ENCODE measurements around the gene ERFL.
"Not testable (repeated sequence)": the region's sequence is repeated elsewhere in the genome, so short reads cannot be mapped to it uniquely, and the experiment has no call there.

The ERFL gene

DNA sequence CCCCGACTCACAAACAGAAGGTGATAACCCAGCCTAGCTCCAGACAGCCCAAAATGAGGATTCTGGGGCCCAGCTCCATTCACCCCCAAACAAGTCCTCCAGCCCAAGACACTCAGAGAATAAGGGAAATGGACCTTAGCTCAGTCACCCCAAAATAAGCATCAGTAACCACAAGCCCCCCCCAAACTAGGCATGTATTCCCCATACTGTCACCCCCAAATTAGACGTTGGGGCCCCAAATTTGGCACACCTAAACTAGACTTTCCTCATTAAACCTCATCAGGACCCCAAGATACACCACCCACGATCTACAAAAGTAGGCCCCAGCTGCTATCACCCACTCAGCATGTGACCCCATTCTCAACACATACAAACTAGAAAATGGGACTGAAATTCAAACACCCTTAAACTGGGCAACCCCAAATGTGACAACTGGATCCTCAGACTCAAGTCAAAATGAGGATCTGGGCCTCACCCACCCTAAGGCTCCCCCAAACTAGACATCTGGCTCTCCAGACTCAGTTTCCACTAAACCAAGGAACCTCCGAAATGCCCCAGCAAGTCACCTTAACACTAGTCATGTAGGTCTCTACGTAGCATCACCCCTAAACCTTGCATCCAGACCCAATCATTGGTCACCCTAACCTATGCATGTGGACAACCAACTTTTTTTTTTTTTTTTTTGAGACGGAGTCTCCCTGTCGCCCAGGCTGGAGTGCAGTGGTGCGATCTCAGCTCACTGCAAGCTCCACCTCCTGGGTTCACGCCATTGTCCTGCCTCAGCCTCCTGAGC, 13.4 kb upstream of the ERFL start:
- no peak for DNase-seq

DNA sequence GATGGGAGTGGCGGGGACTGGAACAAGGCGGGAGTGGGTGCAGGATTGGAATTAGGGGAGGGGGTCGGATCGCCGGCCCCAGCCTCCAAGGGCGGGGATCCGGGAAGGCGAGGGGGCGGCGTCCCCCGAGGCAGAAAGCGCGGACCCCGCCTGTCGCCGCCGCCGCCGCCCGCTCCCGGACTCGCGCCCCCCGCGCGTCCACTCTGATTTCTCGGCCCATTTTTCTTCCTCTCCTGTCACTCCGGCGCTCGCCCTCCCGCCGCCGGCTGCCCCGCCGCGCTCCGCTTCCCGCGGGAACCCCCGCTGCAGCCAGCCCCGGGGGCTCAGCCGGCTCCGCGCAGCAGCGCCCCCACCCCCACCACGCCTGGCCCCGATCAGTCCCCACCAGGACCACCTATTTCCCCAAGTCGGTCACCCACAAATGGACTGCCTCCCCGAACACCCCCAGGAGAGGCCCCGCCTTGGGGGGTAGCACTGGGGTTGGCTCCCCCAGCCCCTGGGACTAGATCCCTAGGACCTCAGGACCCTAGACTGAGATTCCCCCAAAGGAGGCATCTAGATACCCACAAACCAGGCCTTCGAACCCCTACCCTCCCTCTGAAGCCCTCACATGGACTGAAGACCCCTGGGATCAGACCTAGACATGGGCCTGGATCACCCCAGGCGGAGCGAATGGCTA, 12.6 kb upstream of the ERFL start:
- no peak for DNase-seq

DNA sequence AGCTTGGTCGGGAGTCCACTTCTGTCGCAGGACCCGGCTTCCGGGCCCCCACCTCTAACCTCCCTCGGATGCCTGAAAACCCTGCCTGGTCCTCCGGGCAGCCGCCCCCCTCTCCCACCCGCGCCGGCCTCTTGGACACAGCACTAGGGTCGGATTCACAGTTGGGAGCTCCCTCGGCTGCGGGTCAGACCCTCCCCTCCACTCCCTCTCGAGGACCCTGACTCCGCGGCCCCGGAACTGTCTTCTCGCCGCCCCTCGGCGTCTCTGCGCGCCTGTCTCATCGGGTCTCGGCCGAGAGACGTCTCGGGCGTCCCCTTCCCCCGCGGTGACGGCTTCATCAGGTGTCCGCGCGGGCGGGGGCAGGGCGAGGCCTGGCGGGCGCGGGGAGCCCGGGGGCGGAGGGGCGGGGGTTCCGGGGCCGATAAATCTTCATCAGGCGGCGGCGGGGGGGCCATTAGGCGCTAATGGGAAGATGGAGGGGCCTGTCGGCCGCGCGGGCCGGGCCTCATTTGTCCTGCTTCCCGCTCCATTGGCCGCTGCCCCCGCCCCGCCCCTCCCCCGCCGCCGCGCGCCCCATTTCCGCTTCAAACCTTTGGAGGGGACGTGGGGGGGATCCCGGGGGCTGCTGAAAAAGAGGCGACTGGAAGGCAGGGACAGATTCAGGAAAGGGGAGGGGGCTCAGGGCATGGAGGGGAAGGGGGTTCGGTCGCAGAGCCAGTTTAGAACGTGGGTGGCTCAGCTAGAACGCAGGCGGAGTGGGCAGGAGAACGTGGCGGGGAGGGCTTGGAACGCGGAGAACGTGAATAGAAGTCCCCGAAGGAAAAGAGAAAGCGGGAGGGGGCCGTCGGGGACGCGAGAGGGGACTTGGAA, 11.8 kb upstream of the ERFL start:
- DNase-seq: peak; percentile 68

DNA sequence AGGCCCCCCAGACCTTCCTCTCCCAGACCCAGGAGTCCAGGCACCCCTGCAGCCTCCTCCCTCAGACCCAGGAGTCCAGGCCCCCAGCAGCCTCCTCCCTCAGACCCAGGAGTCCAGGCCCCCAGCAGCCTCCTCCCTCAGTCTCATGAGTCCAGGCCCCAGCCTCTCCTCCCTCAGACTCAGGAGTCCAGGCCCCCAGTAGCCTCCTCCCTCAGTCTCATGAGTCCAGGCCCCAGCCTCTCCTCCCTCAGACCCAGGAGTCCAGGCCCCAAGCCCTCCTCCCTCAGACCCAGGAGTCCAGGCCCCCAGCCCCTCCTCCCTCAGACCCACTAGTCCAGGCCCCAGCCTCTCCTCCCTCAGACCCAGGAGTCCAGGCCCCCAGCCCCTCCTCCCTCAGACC, 11.0 kb upstream of the ERFL start:
- not testable (repeated sequence) for DNase-seq

DNA sequence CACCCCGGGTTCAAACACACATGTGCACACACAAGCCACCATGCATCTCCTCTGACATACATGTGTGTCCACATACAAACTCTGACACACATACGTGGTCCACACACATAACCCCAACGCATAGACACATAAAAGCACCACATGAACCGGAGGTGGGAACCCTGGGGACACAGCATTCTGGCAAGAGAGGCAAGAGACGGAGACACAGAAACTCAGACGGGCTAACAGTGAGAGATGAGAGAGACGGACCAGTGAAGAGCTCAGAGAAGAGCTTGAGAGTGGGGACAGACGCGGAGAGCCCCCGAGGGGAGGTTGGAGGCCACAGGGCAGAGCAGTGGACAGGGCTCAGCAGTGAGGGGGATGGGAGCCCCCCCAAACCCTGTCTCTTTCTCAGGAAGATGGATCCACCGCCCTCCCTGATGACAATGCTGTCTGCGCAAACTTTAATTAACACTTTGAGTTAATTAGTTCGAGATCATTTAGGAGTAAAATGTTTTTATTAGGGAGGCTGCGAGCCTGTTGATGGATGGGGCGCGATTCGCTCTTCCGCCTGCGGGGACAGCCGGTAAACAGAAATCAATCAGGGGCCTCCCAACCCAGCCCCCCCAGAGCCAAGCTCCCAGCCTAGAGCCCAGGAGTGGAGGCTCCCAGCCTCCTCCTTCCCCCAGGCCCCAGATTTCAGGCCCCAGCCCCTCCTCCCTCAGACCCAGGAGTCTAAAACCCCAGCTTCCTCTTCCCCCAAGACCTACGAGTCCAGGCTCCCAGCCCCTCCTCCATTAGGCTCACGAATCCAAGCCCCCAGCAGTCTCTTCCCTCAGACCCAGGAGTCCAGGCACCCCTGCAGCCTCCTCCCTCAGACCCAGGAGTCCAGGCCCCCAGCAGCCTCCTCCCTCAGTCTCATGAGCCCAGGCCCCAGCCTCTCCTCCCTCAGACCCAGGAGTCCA, 9.5 kb upstream of the ERFL start:
- DNase-seq: peak; percentile 29

DNA sequence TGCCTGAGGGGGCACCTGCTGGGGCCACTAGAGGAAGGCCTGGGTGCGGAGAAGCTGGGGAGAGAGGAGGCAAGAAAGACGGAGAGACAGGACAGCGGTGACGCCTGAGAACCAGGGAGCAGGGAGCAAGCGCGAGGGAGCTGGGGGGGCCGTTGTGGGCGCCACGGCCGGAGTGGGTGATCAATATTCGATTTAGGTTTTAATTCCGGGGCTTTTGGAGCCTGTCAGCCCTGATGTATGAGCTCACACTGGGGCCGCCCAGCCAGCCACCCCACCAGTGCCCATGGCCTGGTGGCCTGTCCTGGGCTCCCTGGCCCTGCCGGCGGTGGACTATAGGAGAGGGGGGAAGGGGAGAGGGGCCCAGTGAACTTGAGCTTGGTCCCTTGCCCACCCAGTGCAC, 8.7 kb upstream of the ERFL start:
- no peak for DNase-seq

DNA sequence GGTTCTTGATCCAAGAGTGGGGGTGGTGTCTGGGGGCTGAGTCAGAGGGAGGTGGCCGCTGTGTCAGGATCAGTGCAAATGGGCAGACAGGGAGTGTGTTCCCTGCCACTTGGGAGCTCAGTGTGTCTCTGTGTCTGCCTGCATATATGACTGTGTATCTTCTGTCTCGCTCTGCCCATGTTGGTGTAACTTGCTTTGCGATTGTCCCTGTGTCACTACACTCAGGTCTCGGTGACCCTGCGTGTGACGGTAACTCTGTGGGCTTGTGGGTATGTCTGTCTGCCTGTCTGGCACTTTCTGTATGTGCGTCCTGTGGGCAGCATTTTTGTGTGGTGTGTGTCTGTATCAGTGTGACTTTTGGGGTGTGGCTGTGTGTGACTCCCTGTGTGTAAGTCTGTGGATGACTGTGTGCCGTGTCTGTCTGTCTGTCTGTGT, 8.2 kb upstream of the ERFL start:
- no peak for DNase-seq

DNA sequence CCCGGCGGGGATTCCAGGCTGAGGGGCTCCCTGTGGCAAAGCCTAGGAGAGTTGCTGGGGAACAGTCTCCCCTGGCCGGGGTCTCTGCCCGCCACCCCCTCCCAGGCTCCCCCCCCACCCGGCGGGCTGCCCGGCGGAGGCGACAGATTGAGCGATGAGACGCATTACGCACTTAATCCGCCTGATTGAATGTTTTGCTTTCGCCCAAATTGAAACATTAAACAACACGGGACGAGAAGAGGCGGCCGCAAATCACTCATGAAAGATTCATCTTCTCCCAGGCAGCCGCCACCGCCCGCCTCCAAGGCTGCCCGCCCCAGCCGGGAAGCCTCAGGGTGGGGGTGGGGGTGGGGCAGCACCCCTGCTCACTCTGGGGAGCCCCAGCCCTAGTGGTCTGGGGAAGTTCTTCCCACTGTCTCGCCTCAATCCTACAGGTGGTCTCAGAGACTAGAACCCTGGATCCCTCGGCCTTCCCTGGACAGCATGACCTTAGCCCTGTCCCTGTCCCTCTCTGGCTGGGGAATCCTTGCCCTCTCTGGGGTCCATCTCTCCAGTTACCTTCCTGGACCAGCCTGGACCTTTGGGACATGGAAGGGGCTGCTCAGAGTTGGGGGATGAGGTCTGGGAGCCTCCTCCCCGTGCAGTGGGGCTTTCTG, 7.6 kb upstream of the ERFL start:
- no peak for DNase-seq

DNA sequence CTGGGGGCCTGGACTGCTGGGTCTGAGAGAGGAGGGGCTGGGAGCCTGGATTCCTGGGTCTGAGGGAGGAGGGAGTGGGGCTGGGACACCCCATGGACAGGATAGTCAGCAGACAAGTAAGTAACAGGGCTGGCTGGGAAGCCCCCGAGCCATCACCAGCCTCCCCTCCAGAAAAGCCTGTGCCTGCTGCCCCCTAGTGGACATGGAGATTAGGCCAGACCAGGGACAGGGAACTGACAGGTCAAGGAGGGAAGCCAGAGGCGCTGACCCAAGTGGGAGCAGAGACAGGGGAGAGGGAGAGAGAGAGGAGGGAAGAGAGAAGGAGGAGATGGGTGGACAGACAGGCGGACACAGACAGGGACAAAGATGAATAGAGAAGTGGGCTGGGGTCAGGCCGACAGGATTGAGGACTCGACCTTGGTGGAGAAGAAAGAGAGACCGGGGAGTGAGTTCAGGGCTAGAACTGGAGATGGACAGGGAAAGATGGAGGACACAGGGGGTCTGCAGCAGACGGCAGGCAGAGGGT, 6.7 kb upstream of the ERFL start:
- DNase-seq: peak; percentile 84

DNA sequence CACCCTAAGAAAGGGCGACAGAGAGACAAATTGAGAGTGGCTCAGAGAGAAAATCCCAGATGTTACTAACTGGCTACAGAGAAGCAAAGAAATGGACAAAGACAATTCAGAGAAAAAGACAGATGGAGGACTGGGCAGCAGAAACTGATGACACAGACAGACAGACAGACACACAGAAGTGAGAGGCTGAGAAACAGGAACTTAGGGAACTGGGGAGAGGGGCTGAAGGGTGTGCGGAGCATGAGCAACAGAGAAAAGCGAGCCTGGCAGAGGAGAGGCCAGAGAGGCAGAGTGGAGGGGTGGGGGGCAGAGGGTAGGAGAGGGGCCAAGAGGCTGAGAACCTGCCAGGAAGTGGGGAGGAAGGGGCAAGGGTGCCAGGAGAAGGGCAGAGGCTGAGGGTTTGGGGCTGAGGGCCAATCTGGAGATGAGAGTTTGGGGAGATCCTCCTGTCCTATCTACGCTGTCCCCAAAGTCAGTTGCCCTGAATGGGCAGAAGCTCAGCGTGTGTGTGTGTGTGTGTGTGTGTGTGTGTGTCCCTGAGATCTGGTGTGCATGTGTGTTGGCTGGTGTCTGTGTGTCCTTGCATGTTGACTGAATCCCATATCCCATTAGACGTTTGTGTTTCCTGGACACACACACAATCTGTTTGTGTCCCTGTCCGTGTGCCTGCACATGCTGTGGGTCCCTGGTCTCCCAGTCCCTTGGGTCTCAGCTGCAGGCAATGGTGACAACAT, 5.6 kb upstream of the ERFL start:
- DNase-seq: peak; percentile 51

DNA sequence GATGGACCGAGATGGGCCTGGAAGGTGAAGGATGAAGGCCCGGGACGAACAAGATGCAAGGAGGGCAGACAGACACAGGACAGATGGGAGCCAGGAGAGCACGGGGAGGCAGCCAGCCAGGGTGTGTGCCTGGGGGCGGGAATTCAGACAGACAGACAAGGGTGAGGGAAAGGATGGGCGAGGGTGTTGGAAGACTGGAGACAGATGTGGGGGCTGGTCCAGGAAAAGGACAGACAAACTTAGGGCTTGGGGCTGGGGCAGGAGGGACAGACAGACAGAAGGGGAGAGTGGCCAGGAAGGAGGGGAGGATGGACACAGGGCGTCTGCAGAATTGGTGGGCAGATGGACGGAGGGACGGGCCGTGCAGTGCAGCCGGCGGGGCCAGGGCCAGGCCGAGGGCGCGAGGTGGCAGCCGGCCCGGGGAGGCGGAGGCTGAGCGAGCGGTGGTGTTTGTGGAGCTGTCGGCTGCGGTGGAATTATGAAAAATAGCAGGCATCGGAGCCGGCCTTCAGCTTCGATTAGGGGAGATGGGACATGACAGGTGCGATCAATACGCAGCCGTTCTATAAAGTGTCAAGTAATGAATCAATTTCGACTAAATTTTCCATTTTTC, 4.6 kb upstream of the ERFL start:
- DNase-seq: no peak

DNA sequence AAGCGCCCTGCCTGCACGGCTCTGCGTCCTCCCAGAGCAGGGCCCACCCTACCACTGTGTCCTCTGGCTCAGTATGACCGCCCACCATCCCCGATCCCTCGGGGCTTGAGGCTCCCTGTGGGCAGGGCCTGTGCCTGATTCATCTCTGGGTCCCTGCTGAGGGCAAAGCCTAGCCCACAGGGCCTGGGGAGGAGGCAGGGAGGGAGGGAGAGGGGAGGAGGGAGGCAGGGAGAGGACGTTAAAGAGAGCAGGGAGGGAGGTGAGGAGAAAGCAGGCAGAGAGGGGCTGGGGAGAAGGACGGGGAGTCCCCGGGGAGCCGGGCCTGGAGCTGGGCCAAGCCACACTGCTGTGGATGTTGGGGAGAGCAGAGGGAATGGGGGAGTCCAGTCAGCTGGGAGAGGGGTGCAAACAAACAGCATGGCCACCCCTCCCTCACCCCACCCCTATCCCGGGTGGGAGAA, 4.0 kb upstream of the ERFL start:
- DNase-seq: no peak

DNA sequence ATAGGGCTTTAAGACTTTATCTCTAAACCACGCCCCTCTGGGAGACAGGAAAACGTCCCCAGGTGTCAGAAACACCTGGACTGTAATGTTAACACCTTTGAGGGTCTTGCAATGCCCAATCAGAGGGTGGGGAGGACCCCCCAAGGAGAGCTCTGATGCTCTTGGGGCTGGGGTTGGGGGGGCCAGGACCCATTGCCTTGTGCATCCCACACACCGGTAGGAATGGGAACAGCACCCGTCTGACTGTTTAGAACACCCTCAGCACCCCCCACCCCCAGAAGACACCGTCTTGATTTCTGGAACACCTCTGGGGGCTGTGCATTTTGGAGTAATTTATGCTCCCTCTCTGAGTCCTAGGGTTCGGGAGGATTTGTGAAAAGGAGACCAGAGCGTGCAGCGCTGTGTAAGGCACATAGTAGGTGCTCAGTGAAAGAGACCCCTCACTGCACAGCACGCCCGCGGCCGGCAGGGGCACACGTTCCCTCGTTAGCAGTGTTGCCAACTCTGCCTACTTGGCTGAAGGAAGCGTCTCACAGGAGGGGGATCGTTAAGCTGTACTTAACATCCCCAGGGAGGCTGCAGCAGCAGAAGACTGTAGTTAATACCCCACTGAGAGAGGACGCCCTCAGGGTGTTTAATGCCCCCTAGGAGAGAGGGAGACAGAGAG, 2.8 kb upstream of the ERFL start:
- DNase-seq: no peak

DNA sequence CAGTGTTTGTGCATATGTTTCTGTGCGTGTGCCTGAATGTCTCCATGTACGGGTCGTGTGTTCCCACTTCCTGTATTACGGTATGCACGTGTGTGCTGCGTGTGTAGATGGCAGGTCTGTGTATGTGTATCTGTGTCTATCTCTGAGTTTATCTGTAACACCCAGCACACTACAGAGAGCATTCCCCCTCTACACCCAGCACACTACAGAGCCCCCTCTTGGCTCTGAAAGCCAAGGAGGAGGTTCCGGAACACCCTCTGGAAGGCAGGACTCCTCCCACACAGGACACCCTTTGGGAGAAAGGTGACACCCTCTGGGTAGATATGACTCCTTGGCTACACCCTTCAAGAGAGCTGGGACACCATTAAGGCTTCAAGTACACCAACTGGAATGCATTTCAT, 2.1 kb upstream of the ERFL start:
- DNase-seq: no peak

DNA sequence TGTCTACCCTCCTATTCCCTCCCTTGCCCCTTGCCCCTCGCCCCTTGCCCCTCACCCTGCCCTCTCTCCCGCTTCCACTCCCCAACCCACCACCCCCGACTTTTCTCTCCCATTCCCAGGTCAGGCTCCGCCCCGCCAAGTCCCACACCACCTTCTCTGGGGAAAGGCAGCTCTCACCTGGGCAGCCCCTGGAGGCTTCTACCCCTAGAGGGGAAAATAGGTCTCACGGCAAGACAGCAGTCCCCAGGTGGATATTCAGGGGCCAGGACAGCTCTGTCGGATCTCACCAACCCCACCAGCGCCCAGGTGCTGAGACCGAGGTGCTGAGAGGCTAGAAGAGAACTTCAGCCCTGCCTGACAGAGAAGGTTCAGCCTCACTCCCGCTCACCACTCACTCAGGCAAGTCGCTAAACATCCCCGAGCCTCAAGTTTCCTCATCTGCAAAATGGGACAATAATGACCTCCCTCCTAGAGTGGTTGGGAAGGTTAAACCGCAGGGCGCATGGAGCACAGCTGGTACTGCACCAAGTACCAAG, 1.4 kb upstream of the ERFL start:
- no peak for DNase-seq

DNA sequence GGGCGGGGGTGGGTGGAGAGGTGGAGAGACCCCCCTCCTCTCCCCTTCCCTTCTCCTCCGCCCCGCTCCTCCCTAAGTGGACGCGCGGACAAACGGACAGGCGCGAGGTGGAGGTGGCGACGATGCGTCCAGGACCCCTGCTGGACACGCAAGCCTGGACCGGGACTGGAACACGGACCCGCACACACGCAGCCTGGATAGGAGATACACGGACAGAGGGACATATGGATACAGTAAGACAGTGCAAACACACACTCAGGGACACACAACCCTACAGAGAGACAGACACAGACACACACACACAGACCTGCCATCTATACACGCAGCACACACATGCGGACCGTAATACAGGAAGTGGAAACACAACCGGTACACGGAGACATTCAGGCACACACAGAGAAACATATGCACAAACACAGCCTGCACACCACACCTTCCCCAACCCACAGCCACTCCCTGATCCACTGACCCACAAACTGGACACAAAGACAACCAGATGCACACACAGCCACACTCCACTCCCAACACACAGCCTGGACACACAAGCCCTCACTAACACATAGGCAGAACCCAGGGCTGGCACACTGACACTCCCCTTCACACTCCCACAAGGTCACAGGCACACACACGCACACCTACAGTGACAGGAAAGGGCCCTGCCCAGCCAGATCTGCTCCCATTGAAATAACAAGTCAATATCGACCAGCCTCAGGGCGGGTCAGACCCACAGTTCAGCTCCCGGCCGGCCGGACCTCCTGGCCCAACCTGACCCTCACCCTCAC, 696 bp upstream of the ERFL start:
- DNase-seq: peak; percentile 69

DNA sequence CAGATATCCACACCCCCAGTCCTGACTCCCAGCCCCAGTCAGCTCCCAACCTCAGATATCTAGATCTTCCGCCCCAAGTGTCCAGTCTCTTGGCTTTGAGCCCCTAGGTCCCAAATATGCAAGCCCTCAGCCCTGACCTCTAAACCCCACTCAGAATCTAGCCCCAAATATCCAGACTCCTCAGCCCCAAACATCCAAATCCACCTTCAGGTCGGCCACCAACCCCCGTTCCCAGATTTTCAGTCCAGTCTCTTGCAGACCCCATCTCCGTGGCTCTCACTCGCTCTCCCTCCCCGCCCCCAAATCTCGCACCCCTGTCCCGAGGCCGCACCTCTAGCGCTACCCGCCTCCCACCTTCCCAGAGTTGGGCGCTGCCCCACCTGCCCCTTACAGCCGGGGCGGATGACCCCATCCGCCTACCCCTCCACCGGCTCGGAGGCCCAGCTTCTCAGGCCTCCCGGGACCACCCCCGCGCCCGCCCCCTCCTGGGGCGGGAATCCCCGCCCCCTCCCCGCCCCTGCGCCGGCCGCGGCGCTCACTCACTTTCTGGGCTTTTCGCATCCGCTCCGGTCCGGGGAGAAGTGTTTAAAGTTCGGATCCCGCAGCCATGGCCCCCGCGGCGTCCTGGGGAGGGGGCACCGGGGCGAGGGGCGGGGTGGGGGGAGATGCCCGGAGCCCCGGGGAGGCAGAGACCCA, 604 bp downstream of the ERFL start:
- DNase-seq: no peak
